DOHH2 (cell line): ENCODE measurements around the gene SLC30A1.

ENCODE experiments used
- H3F3A ChIP-seq: fragments of 200-600 bp; sonication (generic), shearing (Covaris generic); 2 replicates; pipeline ENCODE4 v1.6.0; 2016; ENCODE audit warnings: antibody characterized with exemption, mild to moderate bottlenecking; ENCODE audit not compliant: control insufficient read depth, insufficient read depth
- H3K27ac ChIP-seq: fragments of 200-600 bp; sonication (generic); 2 replicates; pipeline ENCODE4 v1.5.1; 2014; ENCODE audit warnings: low read depth, mild to moderate bottlenecking, low read length, moderate library complexity
- H3K27me3 ChIP-seq: fragments of 200-600 bp; sonication (generic); 2 replicates; pipeline ENCODE4 v1.6.1; 2014; ENCODE audit warnings: mild to moderate bottlenecking, low read length, mixed read lengths; ENCODE audit not compliant: control insufficient read depth
- H3K36me3 ChIP-seq: fragments of 200-600 bp; sonication (generic); 2 replicates; pipeline ENCODE4 v1.6.1; 2014; ENCODE audit warnings: mild to moderate bottlenecking, low read length, moderate library complexity, mixed read lengths; ENCODE audit not compliant: control insufficient read depth
- H3K4me1 ChIP-seq: fragments of 200-600 bp; sonication (generic); 2 replicates; pipeline ENCODE4 v1.6.1; 2014; ENCODE audit warnings: mild to moderate bottlenecking, low read length, mixed read lengths; ENCODE audit not compliant: control insufficient read depth
- H3K4me2 ChIP-seq: fragments of 200-600 bp; sonication (generic); 2 replicates; pipeline ENCODE4 v1.6.0; 2014; ENCODE audit warnings: mild to moderate bottlenecking, low read length, moderate library complexity
- H3K4me3 ChIP-seq: fragments of 200-600 bp; sonication (generic); 2 replicates; pipeline ENCODE4 v1.5.1; 2014; ENCODE audit warnings: mild to moderate bottlenecking, low read length, mixed read lengths
- H3K79me2 ChIP-seq: fragments of 200-600 bp; sonication (generic); 2 replicates; pipeline ENCODE4 v1.6.1; 2014; ENCODE audit warnings: mild to moderate bottlenecking, low read length, mixed read lengths; ENCODE audit not compliant: control insufficient read depth
- H3K9me2 ChIP-seq: fragments of 200-600 bp; sonication (generic); replicated peaks from 2 replicates; pipeline ENCODE4 v1.6.1; 2014; ENCODE audit warnings: mild to moderate bottlenecking, low read length, mixed read lengths; ENCODE audit not compliant: control insufficient read depth
- H3K9me3 ChIP-seq: fragments of 200-600 bp; sonication (generic); 2 replicates; pipeline ENCODE4 v1.6.1; 2014; ENCODE audit warnings: antibody characterized with exemption, low read length, mixed read lengths; ENCODE audit not compliant: control insufficient read depth, insufficient read depth
- H4K20me1 ChIP-seq: fragments of 200-600 bp; sonication (generic); 2 replicates; pipeline ENCODE4 v1.6.0; 2014; ENCODE audit warnings: low read depth, mild to moderate bottlenecking, antibody characterized with exemption, low read length, moderate library complexity; ENCODE audit not compliant: control insufficient read depth, insufficient read depth
- CTCF ChIP-seq: fragments of 200-600 bp; sonication (generic); IDR thresholded peaks from one replicate; pipeline ENCODE4 v1.5.1; 2014; ENCODE audit warnings: antibody characterized with exemption, mild to moderate bottlenecking, low read depth, low read length; ENCODE audit not compliant: poor library complexity, severe bottlenecking
- EZH2phosphoT487 ChIP-seq: fragments of 200-600 bp; sonication (generic); IDR thresholded peaks from 2 replicates; pipeline ENCODE4 v1.6.1; 2017; ENCODE audit warnings: borderline replicate concordance, mild to moderate bottlenecking, antibody characterized with exemption, low read length, moderate library complexity, mixed read lengths

Gene SLC30A1

DNA sequence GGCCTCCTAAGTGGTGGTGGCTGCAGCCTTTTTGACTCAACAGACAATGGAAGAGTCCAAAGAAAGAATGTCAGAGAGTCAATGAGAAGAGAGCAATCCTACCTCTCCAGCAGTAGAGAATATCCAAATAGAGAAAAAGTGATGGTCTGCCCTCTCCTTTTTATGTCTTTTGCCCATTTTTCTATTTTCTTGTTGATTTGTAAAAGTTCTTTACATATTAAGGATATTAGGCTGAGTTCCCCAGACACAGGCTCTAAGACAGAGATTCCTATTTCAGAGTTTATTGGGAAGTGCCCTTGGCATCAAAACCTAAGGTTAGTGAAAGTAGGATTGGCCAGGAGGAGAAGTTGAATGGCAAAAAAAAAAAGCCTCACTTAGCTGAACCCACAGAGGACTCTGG is 20.3 kb upstream of the SLC30A1 start:
- peaks cover 32% of the 10 kb centered on the region for H3K27me3 ChIP-seq
- no peaks in the 10 kb centered on the region for H3K36me3 ChIP-seq
- no peak for TF ChIP-seq CTCF
- no peak for TF ChIP-seq EZH2phosphoT487
- H4K20me1 ChIP-seq = no peaks in the 10 kb centered on the region
- no peaks in the 10 kb centered on the region for H3K9me2 ChIP-seq
- H3K79me2 ChIP-seq = no peaks in the 10 kb centered on the region
- no peak overlapping the region for H3K4me3 ChIP-seq
- H3K9me3 ChIP-seq = no peaks in the 10 kb centered on the region
- H3K4me2 ChIP-seq = no peak overlapping the region
- no peaks in the 10 kb centered on the region for H3K4me1 ChIP-seq
- no peak overlapping the region for H3K27ac ChIP-seq
- H3F3A ChIP-seq = no peaks in the 10 kb centered on the region

DNA sequence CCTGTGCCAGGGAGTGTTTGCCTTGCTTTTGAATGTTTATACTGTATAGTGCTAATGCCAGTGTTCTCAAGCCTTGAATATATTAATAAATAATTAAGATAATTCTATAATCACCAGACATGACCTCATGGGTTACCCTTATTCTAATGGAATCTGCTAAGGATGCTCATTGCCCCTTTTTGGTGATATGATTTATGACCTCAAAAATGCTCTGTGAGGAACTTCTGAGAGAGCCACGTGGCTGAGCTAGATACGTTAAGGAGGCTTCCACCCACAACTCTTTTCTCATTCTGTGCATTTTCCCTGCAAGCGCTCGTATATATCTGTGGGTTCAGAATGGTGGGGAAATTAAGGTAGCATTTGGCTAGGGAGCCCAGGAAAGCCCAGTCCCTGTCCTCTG is 19.6 kb upstream of the SLC30A1 start:
- no peaks in the 10 kb centered on the region for H3K4me1 ChIP-seq
- no peak overlapping the region for H3K4me2 ChIP-seq
- peaks cover 29% of the 10 kb centered on the region for H3K27me3 ChIP-seq
- H3K36me3 ChIP-seq = no peaks in the 10 kb centered on the region
- H3K79me2 ChIP-seq = no peaks in the 10 kb centered on the region
- no peak overlapping the region for H3K4me3 ChIP-seq
- H3K9me2 ChIP-seq = no peaks in the 10 kb centered on the region
- no peaks in the 10 kb centered on the region for H4K20me1 ChIP-seq
- TF ChIP-seq CTCF (no peak), EZH2phosphoT487 (no peak)
- no peak overlapping the region for H3K27ac ChIP-seq
- H3F3A ChIP-seq = no peaks in the 10 kb centered on the region
- no peaks in the 10 kb centered on the region for H3K9me3 ChIP-seq

- Histone ChIP-seq H3K4me2 (no peak overlapping the region), H4K20me1 (no peaks in the 10 kb centered on the region), H3K79me2 (no peaks in the 10 kb centered on the region), H3F3A (no peaks in the 10 kb centered on the region), H3K9me3 (no peaks in the 10 kb centered on the region), H3K27ac (no peak overlapping the region), H3K4me1 (no peaks in the 10 kb centered on the region), H3K9me2 (no peaks in the 10 kb centered on the region), H3K36me3 (no peaks in the 10 kb centered on the region), H3K4me3 (no peak overlapping the region), H3K27me3 (peaks cover 12% of the 10 kb centered on the region)
- TF ChIP-seq EZH2phosphoT487 = no peak
Observed at GRCh38 chr1:211596418-211597181, 17.6 kb upstream of the SLC30A1 start.

- Histone ChIP-seq H3K27me3 (peaks cover 12% of the 10 kb centered on the region), H3K27ac (no peak overlapping the region), H3K4me2 (no peak overlapping the region), H3K4me3 (no peak overlapping the region), H3F3A (no peaks in the 10 kb centered on the region), H3K36me3 (no peaks in the 10 kb centered on the region), H4K20me1 (no peaks in the 10 kb centered on the region), H3K9me2 (no peaks in the 10 kb centered on the region), H3K4me1 (peaks cover 6% of the 10 kb centered on the region), H3K79me2 (no peaks in the 10 kb centered on the region), H3K9me3 (no peaks in the 10 kb centered on the region)
- TF ChIP-seq CTCF = no peak
- TF ChIP-seq EZH2phosphoT487 = no peak
Observed at GRCh38 chr1:211595419-211595818, 16.5 kb upstream of the SLC30A1 start.
